Eye (tissue), 1 donor: ENCODE measurements around the gene FEZ2.

ENCODE experiments used
- DNase-seq: peaks from one replicate; pipeline ENCODE4 v3.0.0-alpha.2; 2015

FEZ2 gene

GRCh38 chr2:36526226-36526625 is 71.7 kb downstream of the FEZ2 start:
- DNase-seq: no peak

- DNase-seq: no peak
Measured at GRCh38 chr2:36525245-36525644, 72.7 kb downstream of the FEZ2 start.

- DNase-seq: no peak
Measured at GRCh38 chr2:36523153-36523552, 74.8 kb downstream of the FEZ2 start.

GRCh38 chr2:36520431-36520830 is 77.5 kb downstream of the FEZ2 start:
- no peak for DNase-seq

GRCh38 chr2:36516136-36516870 is 81.7 kb downstream of the FEZ2 start:
- DNase-seq: no peak

- no peak for DNase-seq
Measured at GRCh38 chr2:36515538-36515937, 82.4 kb downstream of the FEZ2 start.

- no peak for DNase-seq
Measured at GRCh38 chr2:36513661-36514060, 84.3 kb downstream of the FEZ2 start.

GRCh38 chr2:36512705-36513104 is 85.3 kb downstream of the FEZ2 start:
- no peak for DNase-seq

GRCh38 chr2:36511858-36512603 is 85.9 kb downstream of the FEZ2 start:
- DNase-seq: no peak

- no peak for DNase-seq
Measured at GRCh38 chr2:36509075-36509474, 88.9 kb downstream of the FEZ2 start.

- peak; percentile 76 for DNase-seq
Measured at GRCh38 chr2:36507408-36507812, 90.6 kb downstream of the FEZ2 start.
